ENCODE results near the gene GSTO2.

GSTO2 gene

GRCh38 chr10:104317726-104318299 is 48.8 kb downstream of the GSTO2 start:
- TF ChIP-seq CTCF (IDR thresholded peaks at IDR 0.05; ENCODE audit: control insufficient read depth, insufficient read depth, low read depth, low read length, missing control alignments), result no peak
- no peak for DNase-seq (ENCODE audit: low read depth)
- H3K4me3 ChIP-seq (ENCODE audit: control insufficient read depth, low read depth, low read length), result no peak overlapping the region

- no peak for DNase-seq (ENCODE audit: low read depth)
- no peak for TF ChIP-seq CTCF (IDR thresholded peaks at IDR 0.05; ENCODE audit: control insufficient read depth, insufficient read depth, low read depth, low read length, missing control alignments)
- H3K4me3 ChIP-seq (ENCODE audit: control insufficient read depth, low read depth, low read length), result no peak overlapping the region
Observed at GRCh38 chr10:104318326-104318725, 49.3 kb downstream of the GSTO2 start.

GRCh38 chr10:104318810-104319741 is 50.1 kb downstream of the GSTO2 start:
- no peak for DNase-seq (ENCODE audit: low read depth)
- TF ChIP-seq CTCF (IDR thresholded peaks at IDR 0.05; ENCODE audit: control insufficient read depth, insufficient read depth, low read depth, low read length, missing control alignments), result no peak
- no peak overlapping the region for H3K4me3 ChIP-seq (ENCODE audit: control insufficient read depth, low read depth, low read length)

- no peak for TF ChIP-seq CTCF (IDR thresholded peaks at IDR 0.05; ENCODE audit: control insufficient read depth, insufficient read depth, low read depth, low read length, missing control alignments)
- no peak for DNase-seq (ENCODE audit: low read depth)
- H3K4me3 ChIP-seq (ENCODE audit: control insufficient read depth, low read depth, low read length), result no peak overlapping the region
Observed at GRCh38 chr10:104321226-104321625, 52.2 kb downstream of the GSTO2 start.

- no peak for TF ChIP-seq CTCF (IDR thresholded peaks at IDR 0.05; ENCODE audit: control insufficient read depth, insufficient read depth, low read depth, low read length, missing control alignments)
- no peak for DNase-seq (ENCODE audit: low read depth)
- H3K4me3 ChIP-seq (ENCODE audit: control insufficient read depth, low read depth, low read length), result no peak overlapping the region
Observed at GRCh38 chr10:104321725-104322415, 52.9 kb downstream of the GSTO2 start.

GRCh38 chr10:104322416-104322782 is 53.4 kb downstream of the GSTO2 start:
- H3K4me3 ChIP-seq (ENCODE audit: control insufficient read depth, low read depth, low read length), result no peak overlapping the region
- TF ChIP-seq CTCF (IDR thresholded peaks at IDR 0.05; ENCODE audit: control insufficient read depth, insufficient read depth, low read depth, low read length, missing control alignments), result no peak
- no peak for DNase-seq (ENCODE audit: low read depth)

Measured in AG09309 (cell line).